Measurements from ENCODE around the gene DUSP9.

DUSP9 gene

DNA sequence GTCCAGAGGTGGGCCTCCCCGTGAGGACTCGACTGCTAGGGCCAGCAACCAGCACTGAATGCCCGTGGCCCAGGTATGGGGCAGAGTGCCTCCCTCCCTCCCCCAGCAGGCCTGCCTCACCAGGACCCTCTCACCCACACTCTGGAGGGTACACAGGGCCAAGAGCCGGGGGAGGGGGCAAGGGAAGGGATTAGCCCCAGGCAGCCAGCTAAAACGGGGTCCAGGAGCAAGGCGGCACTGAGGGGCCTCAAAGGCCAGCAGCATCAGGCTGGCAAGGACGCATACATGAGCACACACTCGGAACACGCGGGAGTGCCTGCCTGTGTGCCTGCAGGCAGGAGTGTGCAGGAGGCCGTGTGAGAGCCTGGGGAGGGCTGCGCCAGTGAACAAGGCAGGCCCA lies 18.3 kb upstream of the DUSP9 start:
- TF ChIP-seq CTCF (IDR thresholded peaks at IDR 0.05; ENCODE audit: low read depth, low read length), result no peak
- no peak for TF ChIP-seq MYC (IDR thresholded peaks at IDR 0.05; ENCODE audit: low read depth, low read length)
- TF ChIP-seq, protein P1, sequence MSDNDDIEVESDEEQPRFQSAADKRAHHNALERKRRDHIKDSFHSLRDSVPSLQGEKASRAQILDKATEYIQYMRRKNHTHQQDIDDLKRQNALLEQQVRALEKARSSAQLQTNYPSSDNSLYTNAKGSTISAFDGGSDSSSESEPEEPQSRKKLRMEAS (IDR thresholded peaks at IDR 0.05; ENCODE audit: low read depth, low read length), result no peak
- TF ChIP-seq POLR2A (IDR thresholded peaks at IDR 0.05; ENCODE audit: extremely low read depth, insufficient read length), result no peak
- no peak for DNase-seq (ENCODE audit: low read depth)
- no peak overlapping the region for H3K4me3 ChIP-seq (ENCODE audit: low read depth, low read length)

DNA sequence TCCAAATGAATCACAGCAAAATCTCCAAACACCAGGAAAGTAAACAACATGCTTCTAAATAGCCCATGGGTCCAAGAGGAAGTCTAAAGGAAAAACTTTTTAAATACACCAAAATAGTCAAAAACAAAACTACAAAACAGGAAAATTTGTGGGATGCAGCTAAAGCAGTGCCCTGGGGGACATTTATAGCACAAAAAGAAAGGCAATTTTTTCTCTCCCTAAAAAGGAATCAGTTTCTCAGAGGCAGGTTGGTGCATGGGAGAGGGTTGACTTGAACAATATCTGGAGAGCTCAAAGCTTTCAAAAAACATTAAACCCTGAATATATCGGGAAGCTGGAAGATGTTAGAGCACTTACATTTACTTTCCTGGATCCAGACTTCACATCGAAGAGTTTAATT lies 15.7 kb upstream of the DUSP9 start:
- no peak for DNase-seq (ENCODE audit: low read depth)
- H3K4me3 ChIP-seq (ENCODE audit: low read depth, low read length), result no peak overlapping the region
- TF ChIP-seq CTCF (IDR thresholded peaks at IDR 0.05; ENCODE audit: low read depth, low read length), result no peak
- TF ChIP-seq MYC (IDR thresholded peaks at IDR 0.05; ENCODE audit: low read depth, low read length), result no peak
- TF ChIP-seq, protein P1 (IDR thresholded peaks at IDR 0.05; ENCODE audit: low read depth, low read length), result no peak
- TF ChIP-seq POLR2A (IDR thresholded peaks at IDR 0.05; ENCODE audit: extremely low read depth, insufficient read length), result no peak

GRCh38 chrX:153631907-153632594 lies 15.0 kb upstream of the DUSP9 start:
- H3K4me3 ChIP-seq (ENCODE audit: low read depth, low read length), result no peak overlapping the region
- DNase-seq (ENCODE audit: low read depth), result no peak
- TF ChIP-seq MYC (IDR thresholded peaks at IDR 0.05; ENCODE audit: low read depth, low read length) (no peak), POLR2A (IDR thresholded peaks at IDR 0.05; ENCODE audit: extremely low read depth, insufficient read length) (no peak), CTCF (IDR thresholded peaks at IDR 0.05; ENCODE audit: low read depth, low read length) (no peak)
- TF ChIP-seq, protein P1 (IDR thresholded peaks at IDR 0.05; ENCODE audit: low read depth, low read length), result no peak

DNA sequence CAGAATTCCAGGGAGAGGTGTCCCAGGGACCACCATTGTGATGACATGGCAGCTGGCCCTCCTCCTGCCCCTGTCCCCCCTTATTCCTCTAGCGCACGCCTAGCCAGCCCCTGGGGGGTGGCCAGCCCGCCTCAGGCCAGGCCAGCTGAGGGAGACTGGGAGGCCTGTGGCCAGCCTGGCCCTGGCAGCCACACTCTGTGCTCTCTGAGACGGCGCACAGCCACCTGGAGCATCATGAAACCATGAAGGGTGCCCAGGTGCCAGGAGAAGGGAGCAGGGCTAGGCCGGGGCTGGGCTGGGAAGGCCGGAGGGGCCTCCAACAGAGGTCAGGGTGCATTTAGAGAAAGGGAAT lies 14.4 kb upstream of the DUSP9 start:
- no peak for TF ChIP-seq CTCF (IDR thresholded peaks at IDR 0.05; ENCODE audit: low read depth, low read length)
- no peak for TF ChIP-seq MYC (IDR thresholded peaks at IDR 0.05; ENCODE audit: low read depth, low read length)
- no peak for TF ChIP-seq POLR2A (IDR thresholded peaks at IDR 0.05; ENCODE audit: extremely low read depth, insufficient read length)
- TF ChIP-seq, protein P1 (IDR thresholded peaks at IDR 0.05; ENCODE audit: low read depth, low read length), result no peak
- no peak overlapping the region for H3K4me3 ChIP-seq (ENCODE audit: low read depth, low read length)
- no peak for DNase-seq (ENCODE audit: low read depth)

GRCh38 chrX:153633048-153633447 lies 14.0 kb upstream of the DUSP9 start:
- DNase-seq (ENCODE audit: low read depth), result no peak
- H3K4me3 ChIP-seq (ENCODE audit: low read depth, low read length), result no peak overlapping the region
- no peak for TF ChIP-seq POLR2A (IDR thresholded peaks at IDR 0.05; ENCODE audit: extremely low read depth, insufficient read length)
- TF ChIP-seq CTCF (IDR thresholded peaks at IDR 0.05; ENCODE audit: low read depth, low read length), result no peak
- no peak for TF ChIP-seq MYC (IDR thresholded peaks at IDR 0.05; ENCODE audit: low read depth, low read length)
- TF ChIP-seq, protein P1 (IDR thresholded peaks at IDR 0.05; ENCODE audit: low read depth, low read length), result no peak

Data from NB4 (cell line).